T-helper 1 cell treated with Interleukin-12 subunit alpha and Interleukin-12 subunit beta and Interleukin-4 antibody, amounts not matched to agents 30 μg/mL and 1 μg/mL, for 36 hours (primary cell): ENCODE results near the gene CAV3.
"Not testable (repeated sequence)": the region's sequence is repeated elsewhere in the genome, so short reads cannot be mapped to it uniquely, and the experiment has no call there.

Source experiments
- H3K27ac Mint-ChIP-seq: one replicate; pipeline ENCODE4 v1.8.0; 2021; ENCODE audit warnings: mild to moderate bottlenecking, mixed read lengths
- H3K27me3 Mint-ChIP-seq: one replicate; pipeline ENCODE4 v1.8.0; 2021; ENCODE audit warnings: low read depth, mixed read lengths
- H3K36me3 Mint-ChIP-seq: one replicate; pipeline ENCODE4 v1.8.0; 2021; ENCODE audit warnings: low read depth, mixed read lengths
- H3K4me1 Mint-ChIP-seq: one replicate; pipeline ENCODE4 v1.8.0; 2021; ENCODE audit warnings: low read depth, mixed read lengths
- H3K4me3 Mint-ChIP-seq: one replicate; pipeline ENCODE4 v1.8.0; 2021; ENCODE audit warnings: mild to moderate bottlenecking, moderate library complexity, mixed read lengths
- H3K9me3 Mint-ChIP-seq: one replicate; pipeline ENCODE4 v1.8.0; 2021; ENCODE audit warnings: mixed read lengths

Gene CAV3

GRCh38 chr3:8733332-8734094 is at the start of gene CAV3:
Gene CAV3, plus strand, starts transcription at chr3:8733802. Its CDS starts 75 bp downstream, at chr3:8733877.
- H3K4me3 Mint-ChIP-seq: no peak within 1 kb of the TSS
- no peaks in the 10 kb centered on the region for H3K27me3 Mint-ChIP-seq
- H3K36me3 Mint-ChIP-seq: no peaks in the 10 kb centered on the region
- H3K27ac Mint-ChIP-seq: no peak within 1 kb of the TSS
- H3K4me1 Mint-ChIP-seq: no peaks in the 10 kb centered on the region
- H3K9me3 Mint-ChIP-seq: no peaks in the 10 kb centered on the region

GRCh38 chr3:8684992-8685391 is 48.6 kb upstream of the CAV3 start:
- H3K36me3 Mint-ChIP-seq, H3K4me1 Mint-ChIP-seq, H3K27me3 Mint-ChIP-seq, H3K9me3 Mint-ChIP-seq, H3K27ac Mint-ChIP-seq, H3K4me3 Mint-ChIP-seq: not testable (repeated sequence)

- H3K4me3 Mint-ChIP-seq: not testable (repeated sequence)
Measured at GRCh38 chr3:8691295-8691694, 42.3 kb upstream of the CAV3 start.

GRCh38 chr3:8702560-8702959 is 31.0 kb upstream of the CAV3 start:
- H3K36me3 Mint-ChIP-seq: no peaks in the 10 kb centered on the region
- no peak overlapping the region for H3K4me3 Mint-ChIP-seq

More at GRCh38 chr3:8691295-8691694, 42.3 kb upstream of the CAV3 start:
- not testable (repeated sequence) for H3K27me3 Mint-ChIP-seq, H3K27ac Mint-ChIP-seq, H3K4me1 Mint-ChIP-seq, H3K36me3 Mint-ChIP-seq, H3K9me3 Mint-ChIP-seq

GRCh38 chr3:8705575-8705974 is 28.0 kb upstream of the CAV3 start:
- peaks cover 9% of the 10 kb centered on the region for H3K9me3 Mint-ChIP-seq
- no peaks in the 10 kb centered on the region for H3K36me3 Mint-ChIP-seq
- no peak overlapping the region for H3K27ac Mint-ChIP-seq
- H3K27me3 Mint-ChIP-seq: no peaks in the 10 kb centered on the region
- H3K4me3 Mint-ChIP-seq: no peak overlapping the region
- H3K4me1 Mint-ChIP-seq: no peaks in the 10 kb centered on the region

More at GRCh38 chr3:8702560-8702959, 31.0 kb upstream of the CAV3 start:
- H3K27ac Mint-ChIP-seq: no peak overlapping the region
- H3K27me3 Mint-ChIP-seq: no peaks in the 10 kb centered on the region
- H3K4me1 Mint-ChIP-seq: no peaks in the 10 kb centered on the region
- peaks cover 9% of the 10 kb centered on the region for H3K9me3 Mint-ChIP-seq

- Mint-ChIP-seq H3K27me3 (no peaks in the 10 kb centered on the region), H3K27ac (no peak overlapping the region), H3K4me3 (no peak overlapping the region), H3K4me1 (no peaks in the 10 kb centered on the region), H3K9me3 (peaks cover 9% of the 10 kb centered on the region), H3K36me3 (no peaks in the 10 kb centered on the region)
Measured at GRCh38 chr3:8709287-8709686, 24.3 kb upstream of the CAV3 start.

- no peak overlapping the region for H3K4me3 Mint-ChIP-seq
- no peaks in the 10 kb centered on the region for H3K27me3 Mint-ChIP-seq
- no peaks in the 10 kb centered on the region for H3K36me3 Mint-ChIP-seq
- H3K4me1 Mint-ChIP-seq: no peaks in the 10 kb centered on the region
- peaks cover 3% of the 10 kb centered on the region for H3K9me3 Mint-ChIP-seq
- no peak overlapping the region for H3K27ac Mint-ChIP-seq
Measured at GRCh38 chr3:8709801-8710507, 23.6 kb upstream of the CAV3 start.

GRCh38 chr3:8712045-8712907 is 21.3 kb upstream of the CAV3 start:
- Mint-ChIP-seq H3K4me3 (no peak overlapping the region), H3K9me3 (no peaks in the 10 kb centered on the region), H3K4me1 (no peaks in the 10 kb centered on the region), H3K36me3 (no peaks in the 10 kb centered on the region), H3K27me3 (no peaks in the 10 kb centered on the region), H3K27ac (no peak overlapping the region)

- H3K27ac Mint-ChIP-seq: no peak overlapping the region
- no peak overlapping the region for H3K4me3 Mint-ChIP-seq
Measured at GRCh38 chr3:8712908-8713255, 20.7 kb upstream of the CAV3 start.

GRCh38 chr3:8713901-8714759 is 19.5 kb upstream of the CAV3 start:
- H3K27ac Mint-ChIP-seq: no peak overlapping the region
- no peaks in the 10 kb centered on the region for H3K9me3 Mint-ChIP-seq
- no peaks in the 10 kb centered on the region for H3K36me3 Mint-ChIP-seq
- no peak overlapping the region for H3K4me3 Mint-ChIP-seq
- no peaks in the 10 kb centered on the region for H3K4me1 Mint-ChIP-seq
- H3K27me3 Mint-ChIP-seq: no peaks in the 10 kb centered on the region

More at GRCh38 chr3:8712908-8713255, 20.7 kb upstream of the CAV3 start:
- H3K4me1 Mint-ChIP-seq: no peaks in the 10 kb centered on the region
- no peaks in the 10 kb centered on the region for H3K27me3 Mint-ChIP-seq
- H3K9me3 Mint-ChIP-seq: no peaks in the 10 kb centered on the region
- H3K36me3 Mint-ChIP-seq: no peaks in the 10 kb centered on the region

GRCh38 chr3:8715757-8716156 is 17.8 kb upstream of the CAV3 start:
- H3K36me3 Mint-ChIP-seq, H3K27me3 Mint-ChIP-seq, H3K4me1 Mint-ChIP-seq, H3K27ac Mint-ChIP-seq, H3K4me3 Mint-ChIP-seq, H3K9me3 Mint-ChIP-seq: not testable (repeated sequence)

- Mint-ChIP-seq H3K4me3 (no peak overlapping the region), H3K4me1 (no peaks in the 10 kb centered on the region), H3K27ac (no peak overlapping the region), H3K9me3 (peaks cover 4% of the 10 kb centered on the region), H3K36me3 (no peaks in the 10 kb centered on the region), H3K27me3 (peaks cover 4% of the 10 kb centered on the region)
Measured at GRCh38 chr3:8722808-8723207, 10.8 kb upstream of the CAV3 start.

- Mint-ChIP-seq H3K4me3 (no peak overlapping the region), H3K27ac (no peak overlapping the region), H3K27me3 (peaks cover 4% of the 10 kb centered on the region), H3K4me1 (no peaks in the 10 kb centered on the region), H3K9me3 (peaks cover 4% of the 10 kb centered on the region), H3K36me3 (no peaks in the 10 kb centered on the region)
Measured at GRCh38 chr3:8723612-8724011, 10.0 kb upstream of the CAV3 start.
